K562 (cell line): ENCODE measurements around the gene DAP. TPM values are rescaled to one million over a fixed set of nuclear protein-coding genes. Genes with fewer than 3 reads are reported as not detected.

ENCODE experiments used
- ATAC-seq: fragments of 200-7000 bp; cut with Tn5 transposase; 3 replicates; pipeline ENCODE4 v1.9.1; 2020; ENCODE audit warnings: moderate library complexity
- BruUV-seq: library from RNA; stranded (reverse); fragments of 400-500 nt; replicated peaks from 2 replicates; lab custom pipeline; 2021; lab: Mats Ljungman, UMichigan
- CTCF ChIA-PET: fragments of 300-600 bp; formaldehyde crosslinking; extraction: SDS; loops from one replicate; lab custom pipeline; 2021; ENCODE audit warnings: low intra/inter-chr PET ratio; lab: Yijun Ruan, JAX
- POLR2A ChIA-PET: fragments of 300-600, 350-650 bp; sonication (Branson Sonifier 250); formaldehyde crosslinking; extraction: SDS; loops from one replicate; lab custom pipeline; 2021; ENCODE audit warnings: antibody characterized with exemption, inconsistent platforms; lab: Yijun Ruan, JAX
- DNase-seq, 4 experiments: peaks; one replicate each; pipeline versions ENCODE4 v3.0.0 to v3.0.0-alpha.2; 2011 to 2018; ENCODE audit warnings: low spot score in 3 of 4, mixed read lengths in 3 of 4; ENCODE audit errors: extremely low read depth in 1 of 4
- FAIRE-seq: peaks from 2 replicates; lab custom pipeline; 2011; peaks lifted over from hg19 to GRCh38; lab: Jason Lieb, UNC
- H2AFZ ChIP-seq: 2 replicates; pipeline ENCODE4 v1.6.0; 2011; ENCODE audit warnings: low read depth, low read length, control low read depth, inconsistent platforms
- H3K27ac ChIP-seq: fragments of 200-600 bp; 3 replicates; pipeline ENCODE4 v1.8.0; 2011; ENCODE audit warnings: low read depth, mild to moderate bottlenecking, control low read depth, inconsistent platforms, low read length, moderate library complexity, mixed read lengths; ENCODE audit errors: extremely low read depth
- H3K27me3 ChIP-seq, 2 experiments: fragments of 300-600 bp in 1 of 2; 2 replicates in 1 of 2; 3 replicates in 1 of 2; pipeline versions ENCODE4 v1.6.0 to v1.8.0; 2011; ENCODE audit warnings: inconsistent platforms in 2 of 2, low read length in 2 of 2, mild to moderate bottlenecking in 1 of 2, mixed read lengths in 1 of 2, moderate library complexity in 1 of 2; ENCODE audit not compliant: control insufficient read depth in 2 of 2, insufficient read depth in 2 of 2
- H3K36me3 ChIP-seq: fragments of 300-600 bp; 3 replicates; pipeline ENCODE4 v1.8.0; 2011; ENCODE audit warnings: mild to moderate bottlenecking, low read length, inconsistent platforms; ENCODE audit not compliant: control insufficient read depth, insufficient read depth
- H3K4me1 ChIP-seq, 2 experiments: fragments of 200-600 bp in 1 of 2; replicated peaks in 1 of 2; 2 replicates in 1 of 2; 3 replicates in 1 of 2; pipeline versions ENCODE4 v1.5.1 to v1.8.0; 2011; ENCODE audit warnings: inconsistent platforms in 2 of 2, low read length in 2 of 2, mild to moderate bottlenecking in 1 of 2, mixed read lengths in 1 of 2, moderate library complexity in 1 of 2; ENCODE audit not compliant: control insufficient read depth in 2 of 2, insufficient read depth in 2 of 2
- H3K4me2 ChIP-seq: 2 replicates; pipeline ENCODE4 v1.6.1; 2011; ENCODE audit warnings: low read length, control low read depth, inconsistent platforms, mixed read lengths; ENCODE audit not compliant: insufficient read depth
- H3K4me3 ChIP-seq: fragments of 200-600 bp; sonication (generic), shearing (Covaris generic); 2 replicates; pipeline ENCODE4 v1.5.1; 2016; ENCODE audit warnings: control low read depth, inconsistent platforms
- H3K79me2 ChIP-seq: fragments of 200-600 bp; 3 replicates; pipeline ENCODE4 v1.8.0; 2011; ENCODE audit warnings: low read length, inconsistent platforms; ENCODE audit not compliant: control insufficient read depth, insufficient read depth
- H3K9ac ChIP-seq, 2 experiments: 2 replicates each; pipeline versions ENCODE4 v1.6.0 to v1.6.1; 2011; ENCODE audit warnings: low read depth in 2 of 2, low read length in 2 of 2, control low read depth in 1 of 2, inconsistent platforms in 1 of 2, mild to moderate bottlenecking in 1 of 2, mixed read lengths in 1 of 2; ENCODE audit not compliant: insufficient read depth in 1 of 2
- H3K9me1 ChIP-seq: one replicate; pipeline ENCODE4 v1.6.0; 2011; ENCODE audit warnings: inconsistent platforms, mild to moderate bottlenecking, low read length, moderate library complexity; ENCODE audit not compliant: control insufficient read depth, insufficient read depth
- H3K9me3 ChIP-seq: replicated peaks from 2 replicates; pipeline ENCODE4 v1.5.1; 2011; ENCODE audit warnings: low read depth, low read length, inconsistent platforms; ENCODE audit not compliant: control insufficient read depth, insufficient read depth
- H4K20me1 ChIP-seq: replicated peaks from 2 replicates; pipeline ENCODE4 v1.6.1; 2011; ENCODE audit warnings: low read length, inconsistent platforms, mixed read lengths; ENCODE audit not compliant: control insufficient read depth, insufficient read depth
- GABPB1 ChIP-seq: sonication (generic); formaldehyde crosslinking; IDR thresholded peaks from 2 replicates; pipeline ENCODE4 v1.8.0; 2022; ENCODE audit warnings: mild to moderate bottlenecking, missing genetic modification reagents
- NONO ChIP-seq, 2 experiments: fragments of 200-400 bp in 1 of 2; fragments of 450-650 bp in 1 of 2; formaldehyde crosslinking in 1 of 2; IDR thresholded peaks; 2 replicates each; pipeline ENCODE4 v1.6.1; 2017; ENCODE audit warnings: low read depth in 2 of 2, mild to moderate bottlenecking in 2 of 2, moderate library complexity in 2 of 2, low read length in 1 of 2
- RB1 ChIP-seq: fragments of 450-650 bp; IDR thresholded peaks from 2 replicates; pipeline ENCODE4 v1.6.1; 2017; ENCODE audit warnings: low read depth, mild to moderate bottlenecking
- TCF3 ChIP-seq: sonication (generic); formaldehyde crosslinking; IDR thresholded peaks from 2 replicates; pipeline ENCODE4 v1.4.0; 2020; ENCODE audit warnings: mild to moderate bottlenecking, missing genetic modification reagents
- XRCC5 ChIP-seq: fragments of 200-400 bp; formaldehyde crosslinking; IDR thresholded peaks from 2 replicates; pipeline ENCODE4 v1.6.1; 2017; ENCODE audit warnings: low read depth, mild to moderate bottlenecking, low read length
- ZNF143 ChIP-seq: sonication (generic); formaldehyde crosslinking; IDR thresholded peaks from 2 replicates; pipeline ENCODE4 v1.9.0; 2022; ENCODE audit warnings: mild to moderate bottlenecking, missing genetic modification reagents
- ZNF436 ChIP-seq: fragments of 250-450, 450-650 bp; sonication (Bioruptor Pico); formaldehyde crosslinking; IDR thresholded peaks from 2 replicates; pipeline ENCODE4 v1.7.0; 2020; ENCODE audit warnings: mild to moderate bottlenecking
- WGBS: fragments of 100-300 bp; shearing (Covaris generic); methylation state at CpG from one replicate; pipeline ENCODE4 v1.1.6; 2016; ENCODE audit warnings: low coverage, mixed read lengths; ENCODE audit not compliant: insufficient coverage; ENCODE audit errors: missing lambda C conversion rate; 5-methylcytosine and 5-hydroxymethylcytosine counted together
- in situ Hi-C: fragments of 300-500 bp; cut with MboI; formaldehyde crosslinking; loops from 4 replicates; pipeline ENCODE4 v1.15.0; 2018; ENCODE audit warnings: inconsistent platforms, mixed read lengths
- intact Hi-C: fragments of 100-400 bp; cut with micrococcal nuclease; formaldehyde crosslinking; loops from 2 replicates; pipeline ENCODE4 v1.14.2; 2022
- polyA plus RNA-seq, 8 experiments: library from polyadenylated mRNA; depleted of rRNA in 4 of 8; stranded (reverse) in 5 of 8; unstranded in 3 of 8; fragments of >200 nt; fragmentation: Nextera tagmentation in 2 of 8; fragmentation: Illumina TruSeq in 1 of 8; extraction: Ambion mirVana in 2 of 8; extraction: Trizol in 1 of 8; gene quantifications; 2 replicates each; pipeline versions ENCODE4 v1.2.1 to v1.2.3, GENCODE V29; 2011 to 2014; ENCODE audit warnings: inconsistent platforms in 1 of 8, missing spikeins in 1 of 8
- total RNA-seq, 7 experiments: library from RNA; depleted of rRNA in 6 of 7; stranded (reverse); fragments of >200 nt in 6 of 7; fragmentation: Illumina TruSeq in 2 of 7; extraction: Trizol in 2 of 7; gene quantifications; 2 replicates each; pipeline versions ENCODE4 v1.2.1 to v1.2.3, GENCODE V29; 2011 to 2021; ENCODE audit warnings: low replicate concordance in 1 of 7
- TF ChIP-seq, protein P1 (sequence below): sonication (generic); formaldehyde crosslinking; IDR thresholded peaks from 2 replicates; pipeline ENCODE4 v1.8.1; 2023; ENCODE audit warnings: mild to moderate bottlenecking, missing genetic modification reagents

Gene DAP
- total and polyA plus RNA-seq, 9 of the 15 experiments (the other 6 are each of a cell fraction or from before 2014, with no cell fraction given): 14.1 to 151 (median 34.5) TPM

- Histone ChIP-seq H3K9me1 (no peaks in the 10 kb centered on the region), H4K20me1 (peaks cover 10% of the 10 kb centered on the region; the same call in 1 of the 2 replicates), H3K4me2 (no peak overlapping the region), H2AFZ (no peak overlapping the region), H3K4me1 (0 out of 5 replicates have a peak, but pooled peaks cover 0 to 3% of the 10 kb centered on the region in 2 experiments), H3K27ac (no peak overlapping the region), H3K9ac (no peak overlapping the region), H3K79me2 (no peaks in the 10 kb centered on the region), H3K27me3 (peaks cover 55 to 66% of the 10 kb centered on the region in 2 experiments), H3K4me3 (no peak overlapping the region), H3K9me3 (no peaks in the 10 kb centered on the region), H3K36me3 (no peaks in the 10 kb centered on the region)
- FAIRE-seq: no peak
- ChIA-PET POLR2A (interaction anchor here (1.0 kb wide), 1 partner anchor 53 kb away, joined by 3 read pairs; no protein-coding TSS in a partner anchor), CTCF (no interaction called here)
- in situ Hi-C loops (no loop called here), intact Hi-C loops (no loop called here)
- no peak for TF ChIP-seq RB1
- no peak for TF ChIP-seq GABPB1 (CRISPR knock-in tag)
- no peak for TF ChIP-seq ZNF143 (CRISPR knock-in tag)
- TF ChIP-seq, protein P1, sequence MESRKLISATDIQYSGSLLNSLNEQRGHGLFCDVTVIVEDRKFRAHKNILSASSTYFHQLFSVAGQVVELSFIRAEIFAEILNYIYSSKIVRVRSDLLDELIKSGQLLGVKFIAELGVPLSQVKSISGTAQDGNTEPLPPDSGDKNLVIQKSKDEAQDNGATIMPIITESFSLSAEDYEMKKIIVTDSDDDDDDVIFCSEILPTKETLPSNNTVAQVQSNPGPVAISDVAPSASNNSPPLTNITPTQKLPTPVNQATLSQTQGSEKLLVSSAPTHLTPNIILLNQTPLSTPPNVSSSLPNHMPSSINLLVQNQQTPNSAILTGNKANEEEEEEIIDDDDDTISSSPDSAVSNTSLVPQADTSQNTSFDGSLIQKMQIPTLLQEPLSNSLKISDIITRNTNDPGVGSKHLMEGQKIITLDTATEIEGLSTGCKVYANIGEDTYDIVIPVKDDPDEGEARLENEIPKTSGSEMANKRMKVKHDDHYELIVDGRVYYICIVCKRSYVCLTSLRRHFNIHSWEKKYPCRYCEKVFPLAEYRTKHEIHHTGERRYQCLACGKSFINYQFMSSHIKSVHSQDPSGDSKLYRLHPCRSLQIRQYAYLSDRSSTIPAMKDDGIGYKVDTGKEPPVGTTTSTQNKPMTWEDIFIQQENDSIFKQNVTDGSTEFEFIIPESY (CRISPR knock-in tag): no peak
- TF ChIP-seq XRCC5: no peak
- no peak for TF ChIP-seq NONO (IDR thresholded peaks at IDR 0.05; ENCODE audit: low read depth in 2 of 2, low read length in 1 of 2)
- TF ChIP-seq ZNF436 (CRISPR knock-in tag): no peak
- TF ChIP-seq TCF3 (CRISPR knock-in tag): no peak
- DNase-seq: no peak
- 3% methylated on average over 15 of the region's 15 CpGs for WGBS
- ATAC-seq: no peak
- BruUV-seq: no TSS peak
Measured at GRCh38 chr5:10660720-10661387, 100.2 kb downstream of the DAP start.
